ENCODE results near the gene SPATS2. TPM values are rescaled to one million over a fixed set of nuclear protein-coding genes. Genes with fewer than 3 reads are reported as not detected.

SPATS2 gene
- total and polyA plus RNA-seq, 10 of the 15 experiments (the other 5 are each of a cell fraction or from before 2014, with no cell fraction given): 9.0 to 54.2 (median 27.5) TPM

DNA sequence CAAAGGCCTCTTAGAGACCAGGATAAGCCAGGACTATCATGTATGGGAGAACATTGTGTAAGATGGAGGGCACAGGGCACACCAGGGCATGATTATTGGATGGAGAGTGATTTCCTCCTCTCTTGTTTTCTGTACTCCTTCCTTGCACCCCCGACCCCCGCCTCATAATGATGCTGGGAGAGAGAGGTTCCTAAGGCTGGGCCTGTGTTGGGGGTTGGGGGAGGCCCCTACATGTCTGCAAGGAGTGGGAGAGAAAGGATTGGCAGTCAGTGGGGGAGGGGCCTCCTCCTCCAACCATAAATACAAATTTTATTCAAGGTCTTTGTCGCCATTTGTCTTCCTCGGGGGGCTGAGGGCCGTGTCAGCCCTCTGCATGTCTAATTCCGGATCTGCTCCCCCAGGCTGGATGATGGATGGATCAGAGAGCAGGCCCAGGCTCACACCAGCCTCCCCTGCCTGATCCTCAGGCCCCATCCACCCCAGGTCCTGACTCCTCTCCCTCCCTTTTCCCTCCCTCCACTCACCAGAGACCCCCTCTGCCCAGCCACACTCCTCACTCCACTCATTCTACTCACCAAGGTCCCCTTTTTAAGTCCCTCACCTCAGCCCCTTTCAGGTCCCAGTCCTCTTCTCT, 28.3 kb upstream of the SPATS2 start:
- 6% methylated on average over 6 of the region's 6 CpGs for WGBS (ENCODE audit: insufficient coverage, insufficient replicate concordance, low lambda C conversion rate, missing lambda C conversion rate)
- intact Hi-C loops (cut with micrococcal nuclease; ENCODE audit: unreplicated experiment) (no loop called here), in situ Hi-C loops (cut with MboI) (loop anchor here (5.0 kb wide), 1 partner anchor 52 kb away; no protein-coding TSS in a partner anchor)
- no peaks in the 10 kb centered on the region; the same call in 2 of the 3 replicates for H3K9me3 ChIP-seq (replicated peaks; ENCODE audit: control insufficient read depth, insufficient read depth, low read length)
- H3K27me3 ChIP-seq (replicated peaks in 1 of 2; ENCODE audit: control insufficient read depth in 2 of 2, insufficient read depth in 2 of 2, low read length in 1 of 2): peaks cover 23 to 28% of the 10 kb centered on the region in 2 experiments
- DNase-seq (ENCODE audit: low read depth, low spot score) (no peak), FAIRE-seq (no peak), ATAC-seq (no peak)
- H3K4me1 ChIP-seq (ENCODE audit: control insufficient read depth, insufficient read depth, low read length): peaks cover 17% of the 10 kb centered on the region
- H3K4me2 ChIP-seq (ENCODE audit: control insufficient read depth, insufficient read depth): no peak overlapping the region
- H3K27ac ChIP-seq (ENCODE audit: control insufficient read depth, insufficient read depth): no peak overlapping the region
- no TSS peak for BruUV-seq (replicated peaks)
- no peaks in the 10 kb centered on the region; the same call in 1 of the 2 replicates for H4K20me1 ChIP-seq (ENCODE audit: control insufficient read depth, insufficient read depth)
- no peak overlapping the region for H2AFZ ChIP-seq (ENCODE audit: control insufficient read depth, low read depth, low read length)
- no peak overlapping the region for H3K4me3 ChIP-seq
- H3K79me2 ChIP-seq (ENCODE audit: control insufficient read depth, insufficient read depth, low read length): no peaks in the 10 kb centered on the region
- H3K36me3 ChIP-seq (ENCODE audit: control insufficient read depth in 2 of 2, insufficient read depth in 2 of 2, low read length in 1 of 2): no peaks in the 10 kb centered on the region
- RAD21 ChIA-PET (ENCODE audit: unreplicated experiment): no interaction called here
- CTCF ChIA-PET: interaction anchor here (1.1 to 4.7 kb wide), 4 partner anchors 16 to 50 kb away, joined by 3 to 25 read pairs (median 6); partner anchors contain the start of genes PRPH and TROAP
- POLR2A ChIA-PET: no interaction called here
- SMC1A ChIA-PET (ENCODE audit: uncharacterized antibody, unreplicated experiment): interaction anchor here (1.4 kb wide), 1 partner anchor 50 kb away, joined by 3 read pairs; no protein-coding TSS in a partner anchor
- no peak overlapping the region for H3K9ac ChIP-seq (ENCODE audit: control insufficient read depth, insufficient read depth, low read length)
- TF ChIP-seq TAF1 (IDR thresholded peaks at IDR 0.05; ENCODE audit: borderline replicate concordance, low read depth, low read length) (no peak), ZBED1 (IDR thresholded peaks at IDR 0.05; ENCODE audit: borderline replicate concordance) (no peak), FOS (IDR thresholded peaks at IDR 0.05; ENCODE audit: borderline replicate concordance, extremely low read depth, insufficient read length) (no peak), MXI1 (IDR thresholded peaks at IDR 0.05; ENCODE audit: low read depth, low read length) (no peak), MTA2 (IDR thresholded peaks at IDR 0.05; ENCODE audit: low read depth) (no peak), LARP7 (IDR thresholded peaks at IDR 0.05) (no peak)
- TF ChIP-seq, protein P1, sequence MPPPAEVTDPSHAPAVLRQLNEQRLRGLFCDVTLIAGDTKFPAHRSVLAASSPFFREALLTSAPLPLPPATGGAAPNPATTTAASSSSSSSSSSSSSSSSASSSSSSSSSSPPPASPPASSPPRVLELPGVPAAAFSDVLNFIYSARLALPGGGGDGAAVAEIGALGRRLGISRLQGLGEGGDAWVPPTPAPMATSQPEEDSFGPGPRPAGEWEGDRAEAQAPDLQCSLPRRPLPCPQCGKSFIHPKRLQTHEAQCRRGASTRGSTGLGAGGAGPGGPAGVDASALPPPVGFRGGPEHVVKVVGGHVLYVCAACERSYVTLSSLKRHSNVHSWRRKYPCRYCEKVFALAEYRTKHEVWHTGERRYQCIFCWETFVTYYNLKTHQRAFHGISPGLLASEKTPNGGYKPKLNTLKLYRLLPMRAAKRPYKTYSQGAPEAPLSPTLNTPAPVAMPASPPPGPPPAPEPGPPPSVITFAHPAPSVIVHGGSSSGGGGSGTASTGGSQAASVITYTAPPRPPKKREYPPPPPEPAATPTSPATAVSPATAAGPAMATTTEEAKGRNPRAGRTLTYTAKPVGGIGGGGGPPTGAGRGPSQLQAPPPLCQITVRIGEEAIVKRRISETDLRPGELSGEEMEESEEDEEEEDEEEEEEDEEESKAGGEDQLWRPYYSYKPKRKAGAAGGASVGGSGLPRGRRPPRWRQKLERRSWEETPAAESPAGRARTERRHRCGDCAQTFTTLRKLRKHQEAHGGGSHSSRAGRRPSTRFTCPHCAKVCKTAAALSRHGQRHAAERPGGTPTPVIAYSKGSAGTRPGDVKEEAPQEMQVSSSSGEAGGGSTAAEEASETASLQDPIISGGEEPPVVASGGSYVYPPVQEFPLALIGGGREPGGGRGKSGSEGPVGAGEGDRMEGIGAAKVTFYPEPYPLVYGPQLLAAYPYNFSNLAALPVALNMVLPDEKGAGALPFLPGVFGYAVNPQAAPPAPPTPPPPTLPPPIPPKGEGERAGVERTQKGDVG (CRISPR knock-in tag; IDR thresholded peaks at IDR 0.05): no peak
- TF ChIP-seq, protein P2, sequence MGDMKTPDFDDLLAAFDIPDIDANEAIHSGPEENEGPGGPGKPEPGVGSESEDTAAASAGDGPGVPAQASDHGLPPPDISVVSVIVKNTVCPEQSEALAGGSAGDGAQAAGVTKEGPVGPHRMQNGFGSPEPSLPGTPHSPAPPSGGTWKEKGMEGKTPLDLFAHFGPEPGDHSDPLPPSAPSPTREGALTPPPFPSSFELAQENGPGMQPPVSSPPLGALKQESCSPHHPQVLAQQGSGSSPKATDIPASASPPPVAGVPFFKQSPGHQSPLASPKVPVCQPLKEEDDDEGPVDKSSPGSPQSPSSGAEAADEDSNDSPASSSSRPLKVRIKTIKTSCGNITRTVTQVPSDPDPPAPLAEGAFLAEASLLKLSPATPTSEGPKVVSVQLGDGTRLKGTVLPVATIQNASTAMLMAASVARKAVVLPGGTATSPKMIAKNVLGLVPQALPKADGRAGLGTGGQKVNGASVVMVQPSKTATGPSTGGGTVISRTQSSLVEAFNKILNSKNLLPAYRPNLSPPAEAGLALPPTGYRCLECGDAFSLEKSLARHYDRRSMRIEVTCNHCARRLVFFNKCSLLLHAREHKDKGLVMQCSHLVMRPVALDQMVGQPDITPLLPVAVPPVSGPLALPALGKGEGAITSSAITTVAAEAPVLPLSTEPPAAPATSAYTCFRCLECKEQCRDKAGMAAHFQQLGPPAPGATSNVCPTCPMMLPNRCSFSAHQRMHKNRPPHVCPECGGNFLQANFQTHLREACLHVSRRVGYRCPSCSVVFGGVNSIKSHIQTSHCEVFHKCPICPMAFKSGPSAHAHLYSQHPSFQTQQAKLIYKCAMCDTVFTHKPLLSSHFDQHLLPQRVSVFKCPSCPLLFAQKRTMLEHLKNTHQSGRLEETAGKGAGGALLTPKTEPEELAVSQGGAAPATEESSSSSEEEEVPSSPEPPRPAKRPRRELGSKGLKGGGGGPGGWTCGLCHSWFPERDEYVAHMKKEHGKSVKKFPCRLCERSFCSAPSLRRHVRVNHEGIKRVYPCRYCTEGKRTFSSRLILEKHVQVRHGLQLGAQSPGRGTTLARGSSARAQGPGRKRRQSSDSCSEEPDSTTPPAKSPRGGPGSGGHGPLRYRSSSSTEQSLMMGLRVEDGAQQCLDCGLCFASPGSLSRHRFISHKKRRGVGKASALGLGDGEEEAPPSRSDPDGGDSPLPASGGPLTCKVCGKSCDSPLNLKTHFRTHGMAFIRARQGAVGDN (IDR thresholded peaks at IDR 0.05): no peak
- TF ChIP-seq, protein P3, sequence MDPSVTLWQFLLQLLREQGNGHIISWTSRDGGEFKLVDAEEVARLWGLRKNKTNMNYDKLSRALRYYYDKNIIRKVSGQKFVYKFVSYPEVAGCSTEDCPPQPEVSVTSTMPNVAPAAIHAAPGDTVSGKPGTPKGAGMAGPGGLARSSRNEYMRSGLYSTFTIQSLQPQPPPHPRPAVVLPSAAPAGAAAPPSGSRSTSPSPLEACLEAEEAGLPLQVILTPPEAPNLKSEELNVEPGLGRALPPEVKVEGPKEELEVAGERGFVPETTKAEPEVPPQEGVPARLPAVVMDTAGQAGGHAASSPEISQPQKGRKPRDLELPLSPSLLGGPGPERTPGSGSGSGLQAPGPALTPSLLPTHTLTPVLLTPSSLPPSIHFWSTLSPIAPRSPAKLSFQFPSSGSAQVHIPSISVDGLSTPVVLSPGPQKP (IDR thresholded peaks at IDR 0.05; ENCODE audit: low read depth, low read length): no peak
- TF ChIP-seq, protein P4, sequence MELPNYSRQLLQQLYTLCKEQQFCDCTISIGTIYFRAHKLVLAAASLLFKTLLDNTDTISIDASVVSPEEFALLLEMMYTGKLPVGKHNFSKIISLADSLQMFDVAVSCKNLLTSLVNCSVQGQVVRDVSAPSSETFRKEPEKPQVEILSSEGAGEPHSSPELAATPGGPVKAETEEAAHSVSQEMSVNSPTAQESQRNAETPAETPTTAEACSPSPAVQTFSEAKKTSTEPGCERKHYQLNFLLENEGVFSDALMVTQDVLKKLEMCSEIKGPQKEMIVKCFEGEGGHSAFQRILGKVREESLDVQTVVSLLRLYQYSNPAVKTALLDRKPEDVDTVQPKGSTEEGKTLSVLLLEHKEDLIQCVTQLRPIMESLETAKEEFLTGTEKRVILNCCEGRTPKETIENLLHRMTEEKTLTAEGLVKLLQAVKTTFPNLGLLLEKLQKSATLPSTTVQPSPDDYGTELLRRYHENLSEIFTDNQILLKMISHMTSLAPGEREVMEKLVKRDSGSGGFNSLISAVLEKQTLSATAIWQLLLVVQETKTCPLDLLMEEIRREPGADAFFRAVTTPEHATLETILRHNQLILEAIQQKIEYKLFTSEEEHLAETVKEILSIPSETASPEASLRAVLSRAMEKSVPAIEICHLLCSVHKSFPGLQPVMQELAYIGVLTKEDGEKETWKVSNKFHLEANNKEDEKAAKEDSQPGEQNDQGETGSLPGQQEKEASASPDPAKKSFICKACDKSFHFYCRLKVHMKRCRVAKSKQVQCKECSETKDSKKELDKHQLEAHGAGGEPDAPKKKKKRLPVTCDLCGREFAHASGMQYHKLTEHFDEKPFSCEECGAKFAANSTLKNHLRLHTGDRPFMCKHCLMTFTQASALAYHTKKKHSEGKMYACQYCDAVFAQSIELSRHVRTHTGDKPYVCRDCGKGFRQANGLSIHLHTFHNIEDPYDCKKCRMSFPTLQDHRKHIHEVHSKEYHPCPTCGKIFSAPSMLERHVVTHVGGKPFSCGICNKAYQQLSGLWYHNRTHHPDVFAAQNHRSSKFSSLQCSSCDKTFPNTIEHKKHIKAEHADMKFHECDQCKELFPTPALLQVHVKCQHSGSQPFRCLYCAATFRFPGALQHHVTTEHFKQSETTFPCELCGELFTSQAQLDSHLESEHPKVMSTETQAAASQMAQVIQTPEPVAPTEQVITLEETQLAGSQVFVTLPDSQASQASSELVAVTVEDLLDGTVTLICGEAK (IDR thresholded peaks at IDR 0.05; ENCODE audit: borderline replicate concordance): no peak
